HepG2 (cell line): ENCODE measurements around the gene BID.

ENCODE experiments used
- ATRX ChIP-seq: sonication (generic); formaldehyde crosslinking; IDR thresholded peaks from 2 replicates; pipeline ENCODE4 v1.4.0; 2020; ENCODE audit warnings: missing genetic modification reagents, borderline replicate concordance
- CTCF ChIP-seq: sonication (generic); formaldehyde crosslinking; IDR thresholded peaks from 2 replicates; pipeline ENCODE4 v1.5.0; 2020; ENCODE audit warnings: mild to moderate bottlenecking, missing genetic modification reagents, moderate library complexity
- FOXM1 ChIP-seq: sonication (generic); formaldehyde crosslinking; IDR thresholded peaks from 2 replicates; pipeline ENCODE4 v1.5.0; 2020; ENCODE audit warnings: missing genetic modification reagents
- HDAC1 ChIP-seq: sonication (generic); formaldehyde crosslinking; IDR thresholded peaks from 2 replicates; pipeline ENCODE4 v1.5.1; 2020; ENCODE audit warnings: mild to moderate bottlenecking, missing genetic modification reagents
- HDAC6 ChIP-seq: fragments of 200-600 bp; sonication (generic); IDR thresholded peaks from 2 replicates; pipeline ENCODE4 v1.7.0; 2017; ENCODE audit warnings: mild to moderate bottlenecking, antibody characterized with exemption, low read length, low read depth
- JUN ChIP-seq: sonication (generic); formaldehyde crosslinking; IDR thresholded peaks from 2 replicates; pipeline ENCODE4 v1.4.0; 2020; ENCODE audit warnings: mild to moderate bottlenecking, missing genetic modification reagents
- POLR2AphosphoS5 ChIP-seq: IDR thresholded peaks from 2 replicates; pipeline ENCODE4 v1.6.1; 2012; ENCODE audit warnings: low read depth, low read length
- SMARCE1 ChIP-seq: fragments of 450-650 bp; IDR thresholded peaks from 2 replicates; pipeline ENCODE4 v1.6.1; 2017; ENCODE audit warnings: borderline replicate concordance
- STAG1 ChIP-seq: sonication (generic); formaldehyde crosslinking; IDR thresholded peaks from 2 replicates; pipeline ENCODE4 v1.4.0; 2020; ENCODE audit warnings: missing genetic modification reagents
- TAF1 ChIP-seq: sonication (generic); formaldehyde crosslinking; IDR thresholded peaks from 2 replicates; pipeline ENCODE4 v1.4.0; 2020; ENCODE audit warnings: missing genetic modification reagents
- U2AF2 ChIP-seq: fragments of 200-400 bp; formaldehyde crosslinking; IDR thresholded peaks from 2 replicates; pipeline ENCODE4 v1.6.1; 2017; ENCODE audit warnings: low read depth, mild to moderate bottlenecking, low read length
- ZKSCAN1 ChIP-seq: fragments of 150-350 bp; IDR thresholded peaks from 2 replicates; pipeline ENCODE4 v1.6.1; 2014; ENCODE audit warnings: low read length
- TF ChIP-seq, protein P1 (sequence below): sonication (generic); formaldehyde crosslinking; IDR thresholded peaks from 2 replicates; pipeline ENCODE4 v1.4.0; 2020; ENCODE audit warnings: missing genetic modification reagents

DNA sequence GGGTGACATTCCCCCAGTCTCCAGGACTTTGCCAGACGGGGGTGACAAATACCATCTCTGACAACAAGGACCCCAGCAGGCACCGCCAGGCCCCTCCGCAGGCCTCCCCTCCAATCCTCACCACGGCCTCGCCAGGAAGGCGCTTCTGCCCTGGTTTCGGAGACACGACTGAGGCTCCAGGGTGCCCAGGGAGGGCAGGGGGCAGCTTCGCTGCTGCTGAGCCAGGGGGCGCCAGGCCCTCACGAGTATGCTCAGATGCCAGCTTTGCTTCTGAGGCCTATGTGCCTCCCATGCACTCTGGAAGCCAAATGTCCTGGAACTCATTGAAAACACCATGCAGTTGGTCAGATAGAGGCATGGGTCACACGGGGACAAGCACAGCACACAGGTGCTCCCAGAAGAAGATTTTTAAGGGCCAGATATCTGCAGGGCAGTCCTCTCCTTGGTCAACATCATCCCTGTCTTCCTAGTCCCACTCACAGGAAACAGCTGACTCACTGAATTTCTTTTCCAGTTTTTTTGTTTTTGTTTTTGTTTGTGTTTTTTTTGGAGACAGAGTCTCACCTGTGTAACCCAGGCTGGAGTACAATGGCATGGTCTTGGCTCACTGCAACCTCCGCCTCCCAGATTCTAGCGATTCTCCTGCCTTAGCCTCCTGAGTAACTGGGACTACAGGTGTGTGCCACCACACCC is 19.9 kb downstream of the BID start:
- TF ChIP-seq ATRX, result no peak
- TF ChIP-seq, protein P1, sequence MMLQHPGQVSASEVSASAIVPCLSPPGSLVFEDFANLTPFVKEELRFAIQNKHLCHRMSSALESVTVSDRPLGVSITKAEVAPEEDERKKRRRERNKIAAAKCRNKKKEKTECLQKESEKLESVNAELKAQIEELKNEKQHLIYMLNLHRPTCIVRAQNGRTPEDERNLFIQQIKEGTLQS (CRISPR knock-in tag), result no peak
- TF ChIP-seq FOXM1 (CRISPR knock-in tag), result no peak
- TF ChIP-seq U2AF2, result no peak
- TF ChIP-seq HDAC6, result no peak
- no peak for TF ChIP-seq TAF1 (CRISPR knock-in tag)
- TF ChIP-seq ZKSCAN1, result no peak
- no peak for TF ChIP-seq HDAC1 (CRISPR knock-in tag)
- TF ChIP-seq SMARCE1, result no peak
- no peak for TF ChIP-seq JUN (CRISPR knock-in tag)
- no peak for TF ChIP-seq POLR2AphosphoS5
- peak; percentile 73 for TF ChIP-seq CTCF
- peak; percentile 80 for TF ChIP-seq STAG1 (CRISPR knock-in tag)
